ENCODE measurements around the gene KCNC1. TPM values are rescaled to one million over a fixed set of nuclear protein-coding genes. Genes with fewer than 3 reads are reported as not detected.

The KCNC1 gene
- total and polyA plus RNA-seq, 2 of the 13 experiments (the other 11 are each of a cell fraction or from before 2014, with no cell fraction given), result 0.01 to 0.04 TPM

DNA sequence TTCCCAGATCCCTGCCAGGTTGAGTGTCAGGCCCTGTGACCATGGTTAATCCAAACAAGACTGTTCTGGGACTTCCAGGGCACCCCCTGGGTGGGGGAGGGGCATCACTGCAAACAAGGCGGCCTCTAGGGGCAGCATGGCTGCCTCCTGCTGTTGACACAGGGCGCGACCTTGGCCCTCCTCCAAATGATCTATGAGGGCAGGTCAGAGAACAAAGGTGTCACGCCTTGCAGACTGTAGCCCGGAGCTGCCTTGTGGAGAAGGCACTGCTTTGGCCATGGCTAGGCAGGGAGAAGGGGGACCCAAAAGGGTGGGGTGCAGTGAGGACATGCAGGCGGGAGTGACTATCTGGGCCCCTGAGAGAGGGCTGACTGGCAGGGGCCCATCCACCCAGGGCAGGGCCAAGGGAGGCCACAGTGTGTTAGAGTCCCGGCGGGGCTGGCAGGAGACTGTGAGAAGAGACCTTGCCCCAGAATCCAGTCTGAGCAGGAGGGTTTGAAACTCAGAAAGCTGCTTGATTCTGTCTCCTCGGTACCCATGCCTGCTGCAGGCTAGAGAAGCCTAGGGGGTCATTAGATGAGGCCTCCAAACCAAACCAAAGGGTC lies 35.6 kb downstream of the KCNC1 start (continued):
- TF ChIP-seq ZSCAN25 (CRISPR knock-in tag; IDR thresholded peaks at IDR 0.05) (peak; percentile 78), ZNF510 (CRISPR knock-in tag; IDR thresholded peaks at IDR 0.05; ENCODE audit: low read depth) (no peak), SRY (CRISPR knock-in tag; IDR thresholded peaks at IDR 0.05) (0 out of 2 replicates have a peak, but pooled peaks have one; percentile 37), KDM2A (CRISPR knock-in tag; IDR thresholded peaks at IDR 0.05; ENCODE audit: borderline replicate concordance, low read depth) (peak; percentile 82), PITX1 (CRISPR knock-in tag; IDR thresholded peaks at IDR 0.05) (peak; percentile 96), TBX3 (IDR thresholded peaks at IDR 0.05; ENCODE audit: borderline replicate concordance) (peak; percentile 90), LCORL (IDR thresholded peaks at IDR 0.05) (no peak), LCORL (CRISPR knock-in tag; IDR thresholded peaks at IDR 0.05) (peak; percentile 98), NKX3-1 (CRISPR knock-in tag; IDR thresholded peaks at IDR 0.05) (no peak), SIX4 (CRISPR knock-in tag; IDR thresholded peaks at IDR 0.05) (peak; percentile 59; the same call in 1 of the 2 replicates), SMAD9 (CRISPR knock-in tag; IDR thresholded peaks at IDR 0.05) (peak; percentile 82; the same call in 1 of the 2 replicates), SETDB1 (CRISPR knock-in tag; IDR thresholded peaks at IDR 0.05; ENCODE audit: borderline replicate concordance) (0 out of 2 replicates have a peak, but pooled peaks have one; percentile 36), SP1 (IDR thresholded peaks at IDR 0.05) (no peak), SP1 (CRISPR knock-in tag; IDR thresholded peaks at IDR 0.05) (peak; percentile 58), GATAD1 (CRISPR knock-in tag; IDR thresholded peaks at IDR 0.05) (peak; percentile 75), PCBP2 (optimal IDR thresholded peaks at IDR 0.05; ENCODE audit: low read depth, low read length, poor library complexity, severe bottlenecking) (no peak), MAF1 (CRISPR knock-in tag; IDR thresholded peaks at IDR 0.05; ENCODE audit: borderline replicate concordance) (no peak), RAD21 (CRISPR knock-in tag; IDR thresholded peaks at IDR 0.05) (peak; percentile 50; the same call in 1 of the 2 replicates), ATRX (CRISPR knock-in tag; IDR thresholded peaks at IDR 0.05; ENCODE audit: borderline replicate concordance) (no peak), ZNF468 (CRISPR knock-in tag; IDR thresholded peaks at IDR 0.05) (no peak), YEATS4 (CRISPR knock-in tag; IDR thresholded peaks at IDR 0.05; ENCODE audit: borderline replicate concordance) (peak; percentile 75)
- TF ChIP-seq, protein P1, sequence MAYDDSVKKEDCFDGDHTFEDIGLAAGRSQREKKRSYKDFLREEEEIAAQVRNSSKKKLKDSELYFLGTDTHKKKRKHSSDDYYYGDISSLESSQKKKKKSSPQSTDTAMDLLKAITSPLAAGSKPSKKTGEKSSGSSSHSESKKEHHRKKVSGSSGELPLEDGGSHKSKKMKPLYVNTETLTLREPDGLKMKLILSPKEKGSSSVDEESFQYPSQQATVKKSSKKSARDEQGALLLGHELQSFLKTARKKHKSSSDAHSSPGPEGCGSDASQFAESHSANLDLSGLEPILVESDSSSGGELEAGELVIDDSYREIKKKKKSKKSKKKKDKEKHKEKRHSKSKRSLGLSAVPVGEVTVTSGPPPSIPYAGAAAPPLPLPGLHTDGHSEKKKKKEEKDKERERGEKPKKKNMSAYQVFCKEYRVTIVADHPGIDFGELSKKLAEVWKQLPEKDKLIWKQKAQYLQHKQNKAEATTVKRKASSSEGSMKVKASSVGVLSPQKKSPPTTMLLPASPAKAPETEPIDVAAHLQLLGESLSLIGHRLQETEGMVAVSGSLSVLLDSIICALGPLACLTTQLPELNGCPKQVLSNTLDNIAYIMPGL (CRISPR knock-in tag; IDR thresholded peaks at IDR 0.05; ENCODE audit: borderline replicate concordance in 1 of 2, low read depth in 1 of 2), result peak; percentile 81 to 86
- TF ChIP-seq, protein P2, sequence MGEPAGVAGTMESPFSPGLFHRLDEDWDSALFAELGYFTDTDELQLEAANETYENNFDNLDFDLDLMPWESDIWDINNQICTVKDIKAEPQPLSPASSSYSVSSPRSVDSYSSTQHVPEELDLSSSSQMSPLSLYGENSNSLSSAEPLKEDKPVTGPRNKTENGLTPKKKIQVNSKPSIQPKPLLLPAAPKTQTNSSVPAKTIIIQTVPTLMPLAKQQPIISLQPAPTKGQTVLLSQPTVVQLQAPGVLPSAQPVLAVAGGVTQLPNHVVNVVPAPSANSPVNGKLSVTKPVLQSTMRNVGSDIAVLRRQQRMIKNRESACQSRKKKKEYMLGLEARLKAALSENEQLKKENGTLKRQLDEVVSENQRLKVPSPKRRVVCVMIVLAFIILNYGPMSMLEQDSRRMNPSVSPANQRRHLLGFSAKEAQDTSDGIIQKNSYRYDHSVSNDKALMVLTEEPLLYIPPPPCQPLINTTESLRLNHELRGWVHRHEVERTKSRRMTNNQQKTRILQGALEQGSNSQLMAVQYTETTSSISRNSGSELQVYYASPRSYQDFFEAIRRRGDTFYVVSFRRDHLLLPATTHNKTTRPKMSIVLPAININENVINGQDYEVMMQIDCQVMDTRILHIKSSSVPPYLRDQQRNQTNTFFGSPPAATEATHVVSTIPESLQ (CRISPR knock-in tag; conservative IDR thresholded peaks at IDR 0.05), result no peak
- TF ChIP-seq, protein P3, sequence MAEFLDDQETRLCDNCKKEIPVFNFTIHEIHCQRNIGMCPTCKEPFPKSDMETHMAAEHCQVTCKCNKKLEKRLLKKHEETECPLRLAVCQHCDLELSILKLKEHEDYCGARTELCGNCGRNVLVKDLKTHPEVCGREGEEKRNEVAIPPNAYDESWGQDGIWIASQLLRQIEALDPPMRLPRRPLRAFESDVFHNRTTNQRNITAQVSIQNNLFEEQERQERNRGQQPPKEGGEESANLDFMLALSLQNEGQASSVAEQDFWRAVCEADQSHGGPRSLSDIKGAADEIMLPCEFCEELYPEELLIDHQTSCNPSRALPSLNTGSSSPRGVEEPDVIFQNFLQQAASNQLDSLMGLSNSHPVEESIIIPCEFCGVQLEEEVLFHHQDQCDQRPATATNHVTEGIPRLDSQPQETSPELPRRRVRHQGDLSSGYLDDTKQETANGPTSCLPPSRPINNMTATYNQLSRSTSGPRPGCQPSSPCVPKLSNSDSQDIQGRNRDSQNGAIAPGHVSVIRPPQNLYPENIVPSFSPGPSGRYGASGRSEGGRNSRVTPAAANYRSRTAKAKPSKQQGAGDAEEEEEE (CRISPR knock-in tag; IDR thresholded peaks at IDR 0.05; ENCODE audit: borderline replicate concordance), result peak; percentile 87; the same call in 1 of the 2 replicates
- TF ChIP-seq, protein P4, sequence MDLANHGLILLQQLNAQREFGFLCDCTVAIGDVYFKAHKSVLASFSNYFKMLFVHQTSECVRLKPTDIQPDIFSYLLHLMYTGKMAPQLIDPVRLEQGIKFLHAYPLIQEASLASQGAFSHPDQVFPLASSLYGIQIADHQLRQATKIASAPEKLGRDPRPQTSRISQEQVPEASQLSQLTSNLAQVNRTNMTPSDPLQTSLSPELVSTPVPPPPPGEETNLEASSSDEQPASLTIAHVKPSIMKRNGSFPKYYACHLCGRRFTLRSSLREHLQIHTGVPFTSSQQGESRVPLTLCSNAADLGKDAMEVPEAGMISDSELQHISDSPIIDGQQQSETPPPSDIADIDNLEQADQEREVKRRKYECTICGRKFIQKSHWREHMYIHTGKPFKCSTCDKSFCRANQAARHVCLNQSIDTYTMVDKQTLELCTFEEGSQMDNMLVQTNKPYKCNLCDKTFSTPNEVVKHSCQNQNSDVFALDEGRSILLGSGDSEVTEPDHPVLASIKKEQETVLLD (CRISPR knock-in tag; IDR thresholded peaks at IDR 0.05; ENCODE audit: low read depth), result peak; percentile 44; the same call in 1 of the 2 replicates

Measured in HepG2 (cell line).